GM21529 (cell line): Measurements from ENCODE around the gene ADAMTS4.

Experiments
- ATAC-seq: cut with Tn5 transposase; IDR thresholded peaks from one replicate; pipeline ENCODE4 v1.9.1; 2021; ENCODE audit not compliant: unreplicated experiment

Gene ADAMTS4

DNA sequence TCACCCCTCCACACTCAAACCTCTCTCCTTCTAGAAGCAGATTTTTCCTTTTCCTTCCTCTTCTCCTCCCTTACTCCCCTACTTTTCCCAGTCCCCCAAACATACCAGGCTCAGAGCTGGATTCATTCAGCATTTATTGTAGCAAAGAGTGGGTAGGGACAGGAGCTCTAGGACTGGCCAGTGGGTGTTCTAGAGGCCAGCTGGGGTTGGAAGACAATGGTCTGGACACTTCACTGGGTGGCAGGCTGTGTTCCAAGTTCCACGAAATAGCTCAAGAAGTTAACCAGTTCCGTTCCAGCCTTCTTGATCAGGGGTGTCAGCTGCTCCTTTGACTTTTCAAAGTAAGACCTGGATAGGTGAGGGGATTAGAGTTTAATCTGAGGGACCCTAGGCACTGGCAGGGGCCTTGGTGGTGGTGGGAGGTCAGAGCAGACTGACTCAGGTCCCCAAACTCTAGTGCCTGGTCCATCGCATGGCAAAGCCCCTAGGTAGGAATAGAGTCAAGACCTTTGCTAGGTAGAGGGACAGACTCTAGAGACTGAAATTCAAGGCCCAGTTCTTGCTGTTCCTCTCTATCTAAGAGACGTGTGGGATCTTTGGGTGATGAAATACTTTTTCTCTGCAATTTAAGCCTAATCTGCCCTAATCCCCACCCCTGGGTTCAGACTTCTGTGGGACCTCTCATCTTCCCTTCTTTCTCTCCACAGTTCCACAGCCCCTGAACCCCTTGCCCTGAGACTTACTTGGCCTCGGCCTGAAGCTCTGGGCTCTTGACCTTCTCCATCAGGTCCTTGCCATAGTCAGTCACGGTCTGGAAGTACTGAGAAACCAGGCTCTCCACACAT is 23.5 kb upstream of the ADAMTS4 start:
- no peak for ATAC-seq

DNA sequence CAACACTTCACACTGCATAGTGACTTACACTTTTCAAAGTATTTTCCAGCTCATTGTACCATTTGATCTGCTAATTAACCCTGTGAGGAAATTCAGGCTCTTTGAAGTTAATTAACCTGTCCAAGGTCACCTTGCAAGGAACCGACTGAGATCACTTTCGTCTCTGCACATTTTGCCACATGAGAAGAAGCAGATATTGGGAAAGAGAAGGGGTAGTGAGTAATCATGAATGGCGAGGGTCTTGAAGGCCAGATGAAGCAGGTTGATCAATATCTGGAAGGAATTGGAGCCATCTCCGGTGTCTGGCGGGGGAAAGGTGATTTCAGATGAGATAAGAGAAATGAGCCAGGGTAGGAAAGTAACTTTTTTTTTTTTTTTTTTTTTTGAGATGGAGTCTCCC is 21.1 kb upstream of the ADAMTS4 start:
- no peak for ATAC-seq

GRCh38 chr1:161219078-161219892 is 20.4 kb upstream of the ADAMTS4 start:
- no peak for ATAC-seq

GRCh38 chr1:161218301-161219077 is 19.6 kb upstream of the ADAMTS4 start:
- no peak for ATAC-seq

- no peak for ATAC-seq
These were observed 19.0 kb upstream of the ADAMTS4 start for GRCh38 chr1:161217831-161218230.

DNA sequence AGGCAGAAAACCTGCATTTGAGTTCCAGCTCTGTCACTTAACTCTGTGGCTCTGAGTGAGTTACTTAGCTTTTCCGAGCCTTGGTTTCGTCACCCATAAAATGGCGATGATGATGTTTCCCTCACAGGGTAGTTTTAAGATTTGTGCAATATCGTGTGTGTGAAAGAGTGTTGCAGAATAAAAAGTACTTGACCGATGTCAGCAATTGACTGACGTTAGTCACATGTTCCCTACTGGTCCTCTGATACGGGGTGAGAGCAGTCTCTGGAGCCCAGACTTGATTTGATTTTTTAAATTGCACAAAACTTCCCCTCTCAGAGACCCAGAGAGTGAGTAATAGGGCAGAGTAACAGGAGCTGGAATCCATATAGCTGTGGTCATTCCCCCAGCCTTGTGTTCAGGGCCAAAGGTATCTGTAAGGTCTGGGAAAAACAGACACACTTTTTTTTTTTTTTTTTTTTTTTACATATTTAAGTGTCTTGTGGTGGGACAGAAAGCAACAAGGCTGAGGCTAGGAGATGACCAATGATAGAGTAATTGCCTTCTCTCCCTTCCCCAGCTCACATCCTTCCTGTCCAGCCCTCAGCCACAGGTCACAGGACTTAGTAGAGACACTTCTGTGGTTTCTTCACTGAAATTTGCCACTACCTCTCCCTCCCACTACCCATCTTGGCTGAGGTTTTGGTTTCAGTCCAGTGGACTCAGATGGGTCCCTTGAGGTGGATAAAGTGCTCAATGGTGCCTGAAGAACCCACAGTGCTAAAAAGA is 18.3 kb upstream of the ADAMTS4 start:
- ATAC-seq: peak; percentile 92

GRCh38 chr1:161215076-161215475 is 16.2 kb upstream of the ADAMTS4 start, which contains the start of gene FCER1G:
Gene FCER1G (plus strand): TSS chr1:161215295. CDS start chr1:161215322, 27 bp downstream.
- no peak for ATAC-seq

DNA sequence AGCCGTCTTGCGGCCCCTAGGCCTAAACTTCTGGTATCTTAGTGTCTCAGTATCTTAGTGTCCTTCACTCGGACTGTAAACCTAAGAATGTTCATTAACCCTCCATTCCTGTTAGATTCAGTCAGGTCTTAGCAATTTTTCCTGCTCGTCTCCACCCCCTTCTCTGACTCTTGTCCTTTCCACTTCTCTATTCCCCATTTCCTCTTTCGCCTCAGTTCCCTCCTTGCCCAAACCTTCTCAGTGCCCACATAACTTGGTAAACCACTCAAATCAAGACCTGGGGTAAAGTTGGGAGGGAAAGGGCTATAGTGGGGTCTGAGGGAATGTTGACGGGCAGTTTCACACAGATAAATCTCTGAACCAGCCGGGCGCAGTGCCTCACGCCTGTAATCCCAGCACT is 15.5 kb upstream of the ADAMTS4 start:
- ATAC-seq: no peak

DNA sequence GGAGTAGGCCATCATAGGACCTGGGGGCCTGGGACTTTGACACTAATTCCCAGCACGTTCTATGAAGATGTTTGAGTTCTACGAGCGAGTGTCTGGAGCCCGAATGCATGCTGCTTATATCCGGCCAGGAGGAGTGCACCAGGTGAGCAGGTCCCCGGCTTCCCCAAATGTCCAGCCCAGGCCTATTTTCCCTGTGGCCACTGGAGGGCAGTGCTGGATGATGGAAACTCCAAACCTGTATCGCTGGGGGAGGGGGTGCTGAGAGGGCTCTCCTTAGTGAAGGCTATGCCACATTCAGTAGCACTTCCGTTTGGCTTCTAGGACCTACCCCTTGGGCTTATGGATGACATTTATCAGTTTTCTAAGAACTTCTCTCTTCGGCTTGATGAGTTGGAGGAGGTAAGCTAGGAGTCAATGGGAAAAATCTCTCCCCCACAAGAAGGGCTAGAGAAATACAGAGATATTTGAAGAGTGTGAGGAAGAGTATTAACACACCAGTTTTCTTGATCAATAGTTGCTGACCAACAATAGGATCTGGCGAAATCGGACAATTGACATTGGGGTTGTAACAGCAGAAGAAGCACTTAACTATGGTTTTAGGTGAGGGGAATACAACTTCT is 11.0 kb upstream of the ADAMTS4 start:
- ATAC-seq: no peak

- ATAC-seq: no peak
These were observed 8.3 kb upstream of the ADAMTS4 start for GRCh38 chr1:161207173-161207572.

DNA sequence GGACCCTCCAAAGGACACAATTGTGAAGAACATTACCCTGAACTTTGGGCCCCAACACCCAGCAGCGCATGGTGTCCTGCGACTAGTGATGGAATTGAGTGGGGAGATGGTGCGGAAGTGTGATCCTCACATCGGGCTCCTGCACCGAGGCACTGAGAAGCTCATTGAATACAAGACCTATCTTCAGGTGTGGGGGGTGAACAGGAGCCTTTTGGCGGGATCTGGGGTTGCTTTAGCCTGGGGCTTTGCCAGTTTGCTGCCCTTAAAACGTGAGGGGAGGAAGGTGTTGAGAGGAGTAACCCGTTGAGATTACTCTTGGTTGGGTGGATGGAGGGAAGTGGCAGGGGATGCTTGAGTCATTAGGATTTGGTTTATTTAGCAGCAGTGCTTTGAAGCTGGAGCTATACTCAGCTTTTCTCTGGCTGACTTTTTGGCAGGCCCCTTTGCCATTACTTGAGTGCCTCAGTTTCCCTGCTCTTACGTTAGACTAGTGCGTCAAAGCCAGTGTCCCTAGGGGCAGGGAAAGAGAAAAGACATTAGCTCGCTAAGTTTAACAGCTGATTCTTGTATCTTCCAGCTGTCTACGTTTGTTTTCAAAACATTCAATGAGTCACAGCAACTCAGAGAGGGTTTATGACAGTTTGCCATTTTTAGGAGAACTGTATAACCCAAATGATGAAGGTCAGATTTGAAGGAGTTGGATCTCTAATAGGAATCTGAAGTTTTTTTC is 7.7 kb upstream of the ADAMTS4 start:
- no peak for ATAC-seq

DNA sequence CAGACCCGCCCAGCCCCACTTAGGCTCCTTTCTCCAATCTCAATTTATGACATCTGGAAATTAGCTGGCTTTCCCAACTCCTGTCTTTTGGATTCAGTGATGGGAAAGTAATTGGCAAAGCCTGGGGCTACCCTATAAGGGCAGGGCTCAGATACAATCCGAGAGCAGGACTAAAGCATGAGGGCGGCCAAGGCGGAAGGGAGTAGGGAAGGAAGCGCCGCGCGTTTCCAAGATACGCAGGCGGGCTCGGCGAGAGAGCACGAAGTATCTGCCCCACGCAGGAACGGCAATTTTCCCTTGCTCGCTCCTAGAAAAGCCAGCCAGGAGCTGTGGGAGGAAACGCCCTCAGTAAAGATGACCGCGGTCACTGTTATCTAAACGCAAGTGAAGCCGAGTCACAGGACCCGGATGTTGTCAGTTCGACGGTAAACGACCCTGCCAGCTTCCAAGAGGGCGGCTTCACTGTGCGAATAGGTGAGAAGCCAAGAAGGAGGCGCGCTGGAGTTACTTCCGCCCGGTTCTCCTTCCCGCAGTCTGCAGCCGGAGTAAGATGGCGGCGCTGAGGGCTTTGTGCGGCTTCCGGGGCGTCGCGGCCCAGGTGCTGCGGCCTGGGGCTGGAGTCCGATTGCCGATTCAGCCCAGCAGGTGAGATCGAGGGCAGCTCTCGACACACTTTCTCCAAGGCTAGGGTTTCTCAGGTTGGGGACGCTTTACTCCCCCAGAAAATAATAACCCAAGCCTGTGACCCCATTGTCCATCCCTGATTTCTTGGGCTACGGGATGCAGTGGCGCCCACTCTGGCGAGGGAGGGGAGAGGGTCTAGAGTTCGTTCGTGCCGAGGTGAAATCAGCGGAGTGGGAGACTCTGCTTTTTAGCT is 3.2 kb upstream of the ADAMTS4 start, which contains the start of gene NDUFS2:
TSS of gene NDUFS2 (plus strand) at position 532 of the 877 bp plus-strand sequence. CDS start at position 551, 19 bp downstream.
- peak; percentile 97 for ATAC-seq

GRCh38 chr1:161200992-161201835 is 2.4 kb upstream of the ADAMTS4 start:
- no peak for ATAC-seq

DNA sequence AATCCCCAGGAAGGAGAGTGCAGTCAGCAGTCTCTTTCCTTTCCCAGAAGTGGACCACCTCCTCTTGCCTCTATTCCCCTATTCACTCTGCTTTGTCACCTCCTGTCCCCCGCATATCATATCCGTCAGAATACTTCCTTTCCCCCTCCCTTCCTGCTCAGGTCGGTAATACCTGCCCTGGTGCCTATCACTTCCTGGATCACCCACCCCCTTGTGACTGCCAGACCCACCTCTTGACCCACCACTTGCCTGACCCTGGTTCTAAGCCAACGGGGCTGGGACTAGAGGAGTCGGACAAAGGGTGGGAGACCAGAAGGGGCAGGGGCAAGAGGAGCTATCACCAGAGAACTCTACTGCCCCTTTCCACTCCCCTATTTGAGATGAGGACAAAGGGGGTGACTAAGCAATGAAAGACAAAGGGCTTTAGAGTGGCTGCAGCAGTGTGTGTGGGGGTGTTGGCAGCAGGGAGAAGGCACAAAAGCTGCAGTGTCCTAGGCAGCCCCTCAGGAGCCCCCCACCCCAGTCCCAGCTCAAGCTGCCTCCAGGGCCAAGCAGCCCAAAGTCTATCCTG is 1.7 kb upstream of the ADAMTS4 start:
- no peak for ATAC-seq

DNA sequence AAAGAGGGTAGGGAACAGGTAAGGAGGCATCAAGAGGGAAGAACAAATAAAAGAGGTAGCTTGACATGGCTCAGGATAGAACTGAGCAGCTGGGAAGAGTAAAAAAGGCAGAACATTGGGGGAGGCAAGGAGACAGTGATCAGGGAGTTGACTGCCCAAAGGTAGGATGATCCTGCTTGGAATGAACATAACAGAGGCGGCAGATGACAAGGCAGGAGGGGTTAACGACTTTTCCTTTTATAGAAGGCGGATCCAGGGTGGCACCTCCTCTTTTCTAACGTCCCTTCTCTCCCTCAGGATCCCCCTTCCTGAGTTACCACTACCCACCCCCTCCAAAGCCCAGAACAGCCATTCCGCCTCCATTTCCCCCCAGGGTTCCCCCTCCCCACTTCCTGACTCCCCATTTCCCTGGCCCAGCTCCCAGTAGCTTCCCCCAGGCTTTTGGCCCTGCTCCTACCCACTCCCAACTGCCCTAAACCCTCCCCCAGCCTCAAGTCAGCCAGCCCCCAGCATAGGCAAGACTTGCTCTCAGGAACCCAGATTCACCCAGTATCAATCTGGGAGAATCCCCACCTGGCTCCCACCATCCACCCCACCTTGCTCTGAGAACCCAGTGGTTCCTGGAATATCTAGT is 769 bp upstream of the ADAMTS4 start:
- ATAC-seq: no peak

DNA sequence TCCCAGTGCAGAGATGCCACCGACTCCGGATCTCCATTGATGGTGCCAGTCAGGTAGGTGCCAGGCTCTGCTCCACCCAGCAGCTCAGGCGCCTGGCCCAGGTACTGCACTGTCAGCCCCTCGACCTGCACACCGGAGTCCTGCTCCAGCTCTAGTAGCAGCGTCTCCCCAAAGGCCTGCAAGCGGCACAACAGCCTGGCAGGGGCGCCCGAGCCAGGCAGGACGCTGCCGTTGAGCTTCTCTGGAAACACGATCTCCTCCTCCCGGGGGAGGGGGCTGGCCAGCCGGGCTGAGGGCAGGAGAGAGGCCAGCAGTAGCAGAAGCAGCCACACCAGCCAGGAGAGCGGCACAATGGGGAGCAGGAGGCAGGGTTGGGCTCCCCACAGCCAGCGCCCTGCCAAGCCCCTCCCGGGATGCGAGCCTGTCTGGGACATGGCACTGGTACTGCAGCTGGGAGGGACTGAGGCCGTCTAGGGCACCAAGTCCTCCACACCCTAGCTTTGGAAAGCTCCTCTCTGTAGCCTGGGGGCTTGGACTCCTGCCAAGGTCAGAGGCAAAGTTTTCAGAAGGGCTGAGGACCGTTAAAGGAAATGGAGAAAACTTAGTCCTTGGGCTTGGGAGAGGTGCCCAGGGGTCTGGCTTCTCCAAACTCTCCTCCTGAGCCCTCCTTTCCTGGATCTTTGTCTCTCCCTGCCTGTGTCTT is 509 bp downstream of the ADAMTS4 start:
- ATAC-seq: no peak
